HFFc6 (cell line): Measurements from ENCODE around the gene SYNJ2. TPM values are rescaled to one million over a fixed set of nuclear protein-coding genes. Genes with fewer than 3 reads are reported as not detected.

Experiments
- DNase-seq: peaks from one replicate; pipeline ENCODE4 v3.0.0-alpha.2; 2018
- H3K27ac Mint-ChIP-seq: 2 replicates; pipeline ENCODE4 v1.8.0; 2020; ENCODE audit warnings: mild to moderate bottlenecking, mixed read lengths
- H3K27me3 Mint-ChIP-seq: 2 replicates; pipeline ENCODE4 v1.8.0; 2021; ENCODE audit warnings: mild to moderate bottlenecking, moderate library complexity, mixed read lengths; ENCODE audit not compliant: insufficient read depth
- H3K36me3 Mint-ChIP-seq: 2 replicates; pipeline ENCODE4 v1.8.0; 2021; ENCODE audit warnings: low read depth, mixed read lengths
- H3K4me1 Mint-ChIP-seq: 2 replicates; pipeline ENCODE4 v1.8.0; 2020; ENCODE audit warnings: low read depth, mixed read lengths
- H3K4me3 Mint-ChIP-seq: 2 replicates; pipeline ENCODE4 v1.8.0; 2020; ENCODE audit warnings: mild to moderate bottlenecking, moderate library complexity, mixed read lengths
- H3K9me3 Mint-ChIP-seq: 2 replicates; pipeline ENCODE4 v1.8.0; 2020; ENCODE audit warnings: mild to moderate bottlenecking, mixed read lengths
- CTCF ChIP-seq: fragments of 200-600 bp; sonication (generic); IDR thresholded peaks from 2 replicates; pipeline ENCODE4 v1.5.0; 2021; ENCODE audit warnings: antibody characterized with exemption, mild to moderate bottlenecking
- total RNA-seq, 6 experiments: library from RNA; stranded (reverse); fragmentation: NEBNext Ultra II Directional; extraction: Animal tissue kit (Norgen Biotek cat#: 25700); gene quantifications; 2 replicates in 1 of 6; 3 replicates in 5 of 6; pipeline ENCODE4 v1.2.3, GENCODE V29; 2021

The SYNJ2 gene
- total RNA-seq, 6 experiments from 2014 or later, result 31.8 to 46.4 (median 41.3) TPM

DNA sequence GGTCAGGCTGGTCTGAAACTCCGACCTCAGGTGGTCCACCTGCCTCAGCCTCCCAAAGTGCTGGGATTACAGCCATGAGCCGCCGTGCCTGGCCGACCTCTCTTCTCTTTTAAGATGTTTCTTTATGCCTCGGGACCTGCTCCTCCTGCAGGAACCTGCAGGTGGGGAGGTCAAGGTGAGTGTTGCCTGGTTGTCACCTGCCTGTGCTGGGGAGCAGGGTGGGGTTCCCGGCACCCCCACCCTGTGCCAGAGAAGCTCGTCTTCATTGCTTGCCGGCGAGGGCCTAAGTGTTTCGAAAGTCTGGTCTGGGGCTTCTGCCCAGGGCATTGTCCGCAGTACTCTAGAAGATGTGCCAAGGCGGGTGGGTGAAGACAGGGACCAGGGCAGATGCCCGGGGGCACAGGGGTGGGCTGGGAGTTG, 36.0 kb downstream of the SYNJ2 start:
- Mint-ChIP-seq H3K36me3 (peaks cover 20% of the 10 kb centered on the region; the same call in 1 of the 2 replicates), H3K4me3 (no peak overlapping the region)

DNA sequence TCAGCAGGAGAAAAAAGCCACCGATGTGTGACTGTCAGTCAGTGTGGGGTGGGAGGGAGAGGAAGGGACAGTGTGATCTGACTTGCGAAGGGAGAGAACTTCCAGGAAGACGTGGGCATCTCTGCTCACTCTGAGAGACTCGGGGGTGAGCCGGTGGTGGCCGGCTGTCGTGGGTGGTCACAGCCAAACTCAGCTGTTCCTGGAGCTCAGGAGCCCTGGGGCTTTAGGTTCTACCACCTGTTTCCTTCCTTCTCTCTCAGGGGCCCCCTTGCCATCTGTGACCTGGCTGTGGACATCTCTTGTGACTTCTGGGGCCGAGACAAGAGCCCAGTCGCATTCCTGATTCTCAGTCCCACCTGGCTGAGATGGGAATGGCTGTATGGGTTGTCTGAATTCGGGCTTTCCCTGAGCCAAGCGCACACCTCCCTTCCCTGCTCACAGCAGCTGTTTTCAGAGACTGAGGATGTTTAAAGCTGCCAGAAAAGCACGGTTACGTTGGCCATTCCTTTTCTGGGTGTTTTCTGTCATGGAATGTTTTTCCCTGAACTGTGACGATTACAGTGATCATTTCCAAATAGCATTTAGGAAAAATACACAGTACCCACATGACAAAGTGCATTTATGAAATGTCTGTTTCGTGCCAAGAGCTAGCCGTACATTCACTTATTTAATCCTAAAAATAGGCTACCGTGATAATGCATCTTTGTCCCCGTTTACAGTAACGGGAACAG, 36.5 kb downstream of the SYNJ2 start:
- TF ChIP-seq CTCF, result no peak
- H3K4me1 Mint-ChIP-seq, result peaks cover 43% of the 10 kb centered on the region
- no peak for DNase-seq
- H3K4me3 Mint-ChIP-seq, result no peak overlapping the region
- H3K27ac Mint-ChIP-seq, result no peak overlapping the region
- H3K36me3 Mint-ChIP-seq, result peaks cover 20% of the 10 kb centered on the region; the same call in 1 of the 2 replicates
- H3K27me3 Mint-ChIP-seq, result no peaks in the 10 kb centered on the region
- no peaks in the 10 kb centered on the region for H3K9me3 Mint-ChIP-seq

More for the DNA sequence above, 36.0 kb downstream of the SYNJ2 start:
- H3K4me1 Mint-ChIP-seq, result peaks cover 48% of the 10 kb centered on the region
- no peak for DNase-seq
- no peak for TF ChIP-seq CTCF
- no peaks in the 10 kb centered on the region for H3K9me3 Mint-ChIP-seq
- no peak overlapping the region for H3K27ac Mint-ChIP-seq
- no peaks in the 10 kb centered on the region for H3K27me3 Mint-ChIP-seq

GRCh38 chr6:158018851-158019361, 37.2 kb downstream of the SYNJ2 start:
- H3K4me3 Mint-ChIP-seq, result no peak overlapping the region
- H3K27me3 Mint-ChIP-seq, result no peaks in the 10 kb centered on the region
- H3K36me3 Mint-ChIP-seq, result peaks cover 20% of the 10 kb centered on the region; the same call in 1 of the 2 replicates
- H3K4me1 Mint-ChIP-seq, result peaks cover 36% of the 10 kb centered on the region
- no peaks in the 10 kb centered on the region for H3K9me3 Mint-ChIP-seq
- no peak for DNase-seq
- no peak overlapping the region for H3K27ac Mint-ChIP-seq
- TF ChIP-seq CTCF, result no peak

- TF ChIP-seq CTCF, result no peak
- no peak for DNase-seq
- Mint-ChIP-seq H3K9me3 (no peaks in the 10 kb centered on the region), H3K4me1 (peaks cover 33% of the 10 kb centered on the region), H3K27me3 (no peaks in the 10 kb centered on the region), H3K4me3 (no peak overlapping the region), H3K27ac (no peak overlapping the region), H3K36me3 (peaks cover 20% of the 10 kb centered on the region; the same call in 1 of the 2 replicates)
Measured at GRCh38 chr6:158019416-158019815, 37.8 kb downstream of the SYNJ2 start.

DNA sequence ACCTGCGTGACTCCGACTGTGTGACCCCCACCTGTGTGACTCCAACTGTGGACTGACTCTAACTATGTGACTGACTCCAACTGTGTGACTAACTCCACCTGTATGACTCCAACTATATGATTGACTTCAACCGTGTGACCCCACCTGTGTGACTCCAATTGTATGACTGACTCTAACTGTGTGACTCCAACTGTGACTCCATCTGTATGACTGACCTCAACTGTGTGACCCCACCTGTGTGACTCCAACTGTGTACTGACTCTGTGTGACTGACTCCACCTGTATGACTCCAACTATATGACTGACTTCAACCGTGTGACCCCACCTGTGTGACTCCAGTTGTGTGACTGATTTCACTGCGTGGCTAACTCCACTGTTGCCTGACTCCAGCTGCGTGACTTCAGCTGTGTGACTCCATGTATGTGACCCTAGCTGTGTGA, 38.6 kb downstream of the SYNJ2 start:
- TF ChIP-seq CTCF, result no peak
- H3K27ac Mint-ChIP-seq, result no peak overlapping the region
- H3K4me3 Mint-ChIP-seq, result no peak overlapping the region
- H3K9me3 Mint-ChIP-seq, result no peaks in the 10 kb centered on the region
- DNase-seq, result no peak
- peaks cover 20% of the 10 kb centered on the region; the same call in 1 of the 2 replicates for H3K36me3 Mint-ChIP-seq
- H3K4me1 Mint-ChIP-seq, result peaks cover 31% of the 10 kb centered on the region
- H3K27me3 Mint-ChIP-seq, result no peaks in the 10 kb centered on the region
